Naive thymus-derived CD8-positive, alpha-beta T cell (primary cell): ENCODE data around the gene FREM2. TPM values are rescaled to one million over a fixed set of nuclear protein-coding genes. Genes with fewer than 3 reads are reported as not detected.

Experiments
- ATAC-seq, 2 donors: fragments of 150-1000 bp; cut with Tn5 transposase in 1 of 2; sonication (Bioruptor Pico), chemical (Tn5 transposase) in 1 of 2; 1 replicate in 1 of 2; 2 replicates in 1 of 2; pipeline ENCODE4 v1.10.0; 2021; ENCODE audit warnings: mild to moderate bottlenecking in 2 of 2, moderate library complexity in 2 of 2
- POLR2A ChIA-PET: fragments of 350-600 bp; sonication (Branson Sonifier 250); formaldehyde crosslinking; loops from one replicate; lab custom pipeline; 2021; ENCODE audit warnings: antibody characterized with exemption; lab: Charles Lee
- DNase-seq, 10 donors: peaks; one replicate each; pipeline versions ENCODE4 v3.0.0 to v3.0.0-alpha.2; 2020 to 2022
- H3K27ac Mint-ChIP-seq, 10 donors: one replicate each; pipeline ENCODE4 v1.8.0; 2020 to 2022; ENCODE audit warnings: mild to moderate bottlenecking in 10 of 10, mixed read lengths in 10 of 10, moderate library complexity in 4 of 10, inconsistent platforms in 1 of 10
- H3K27me3 Mint-ChIP-seq, 5 donors: one replicate each; pipeline ENCODE4 v1.8.0; 2021 to 2022; ENCODE audit warnings: mixed read lengths in 5 of 5
- H3K36me3 Mint-ChIP-seq, 3 donors: one replicate each; pipeline ENCODE4 v1.8.0; 2020 to 2022; ENCODE audit warnings: mixed read lengths in 3 of 3, mild to moderate bottlenecking in 2 of 3, inconsistent platforms in 1 of 3
- H3K4me1 Mint-ChIP-seq, 4 donors: one replicate each; pipeline ENCODE4 v1.8.0; 2021 to 2022; ENCODE audit warnings: mixed read lengths in 4 of 4
- H3K4me3 Mint-ChIP-seq, 10 donors: one replicate each; pipeline ENCODE4 v1.8.0; 2020 to 2022; ENCODE audit warnings: mild to moderate bottlenecking in 10 of 10, mixed read lengths in 10 of 10, moderate library complexity in 6 of 10, inconsistent platforms in 1 of 10
- H3K9me3 Mint-ChIP-seq, 9 donors: one replicate each; pipeline ENCODE4 v1.8.0; 2020 to 2022; ENCODE audit warnings: mixed read lengths in 9 of 9, mild to moderate bottlenecking in 3 of 9, inconsistent platforms in 1 of 9, moderate library complexity in 1 of 9
- polyA plus RNA-seq, 3 donors: library from polyadenylated mRNA; unstranded; fragments of 300-500 nt; fragmentation: Illumina TruSeq; gene quantifications; one replicate each; pipeline ENCODE4 v1.2.3, GENCODE V29; 2021
- total RNA-seq, 8 experiments: library from RNA in 2 of 8; stranded (reverse) in 2 of 8; gene quantifications; one replicate each; pipeline ENCODE4 v1.2.3 and lab custom pipeline; 2021 to 2026

The FREM2 gene
- total RNA-seq (not detected), polyA plus RNA-seq (not detected), total RNA-seq (lab: John Stamatoyannopoulos, UW) (0 to 0.50 (median 0) reads per million in 6 experiments)

GRCh38 chr13:38686577-38687245, at the start of gene FREM2:
FREM2 (plus strand) TSS chr13:38687077; CDS start chr13:38687345, 268 bp downstream.
- Mint-ChIP-seq H3K27me3 (peaks cover 7 to 32% (median 12%) of the 10 kb centered on the region in 5 donors), H3K36me3 (no peaks in the 10 kb centered on the region), H3K4me3 (peak within 1 kb of the TSS in 4 of 10 donors; percentile 6 to 41 (median 26)), H3K27ac (peak within 1 kb of the TSS in 1 of 10 donors; percentile 29), H3K4me1 (peaks cover 0 to 11% (median 5%) of the 10 kb centered on the region in 4 donors), H3K9me3 (peaks cover 0 to 6% (median 0%) of the 10 kb centered on the region in 9 donors)
- no peak for DNase-seq
- POLR2A ChIA-PET: no interaction called here
- no peak for ATAC-seq

- H3K9me3 Mint-ChIP-seq: peaks cover 0 to 1% (median 0%) of the 10 kb centered on the region in 9 donors
- H3K4me1 Mint-ChIP-seq: no peaks in the 10 kb centered on the region
- ATAC-seq (no peak), DNase-seq (no peak)
- no peak overlapping the region for H3K27ac Mint-ChIP-seq
- POLR2A ChIA-PET: no interaction called here
- H3K27me3 Mint-ChIP-seq: peaks cover 0 to 11% (median 4%) of the 10 kb centered on the region in 5 donors
- no peaks in the 10 kb centered on the region for H3K36me3 Mint-ChIP-seq
- H3K4me3 Mint-ChIP-seq: no peak overlapping the region
These were observed 49.3 kb upstream of the FREM2 start for GRCh38 chr13:38637576-38637975.

- Mint-ChIP-seq H3K9me3 (peaks cover 0 to 1% (median 0%) of the 10 kb centered on the region in 9 donors), H3K4me1 (no peaks in the 10 kb centered on the region), H3K27ac (no peak overlapping the region), H3K36me3 (no peaks in the 10 kb centered on the region), H3K27me3 (peaks cover 0 to 5% (median 2%) of the 10 kb centered on the region in 5 donors), H3K4me3 (no peak overlapping the region)
- POLR2A ChIA-PET: no interaction called here
- ATAC-seq (no peak), DNase-seq (no peak)
These were observed 45.5 kb upstream of the FREM2 start for GRCh38 chr13:38641164-38641948.

GRCh38 chr13:38647312-38647711, 39.6 kb upstream of the FREM2 start:
- Mint-ChIP-seq H3K9me3 (peaks cover 0 to 1% (median 0%) of the 10 kb centered on the region in 9 donors), H3K27ac (no peak overlapping the region), H3K4me3 (no peak overlapping the region), H3K4me1 (no peaks in the 10 kb centered on the region), H3K36me3 (no peaks in the 10 kb centered on the region), H3K27me3 (peaks cover 0 to 3% (median 0%) of the 10 kb centered on the region in 5 donors)
- no peak for ATAC-seq
- POLR2A ChIA-PET: no interaction called here
- no peak for DNase-seq

GRCh38 chr13:38648912-38649311, 38.0 kb upstream of the FREM2 start:
- ATAC-seq (no peak), DNase-seq (no peak)
- Mint-ChIP-seq H3K9me3 (no peaks in the 10 kb centered on the region), H3K36me3 (no peaks in the 10 kb centered on the region), H3K27me3 (peaks cover 0 to 3% (median 0%) of the 10 kb centered on the region in 5 donors), H3K27ac (no peak overlapping the region), H3K4me1 (no peaks in the 10 kb centered on the region), H3K4me3 (no peak overlapping the region)
- POLR2A ChIA-PET: no interaction called here

GRCh38 chr13:38656699-38657098, 30.2 kb upstream of the FREM2 start:
- DNase-seq (no peak), ATAC-seq (no peak)
- H3K4me1 Mint-ChIP-seq: no peaks in the 10 kb centered on the region
- no peak overlapping the region for H3K4me3 Mint-ChIP-seq
- POLR2A ChIA-PET: no interaction called here
- H3K27me3 Mint-ChIP-seq: peaks cover 0 to 6% (median 3%) of the 10 kb centered on the region in 5 donors
- H3K9me3 Mint-ChIP-seq: peaks cover 0 to 2% (median 0%) of the 10 kb centered on the region in 9 donors
- H3K27ac Mint-ChIP-seq: no peak overlapping the region
- H3K36me3 Mint-ChIP-seq: no peaks in the 10 kb centered on the region

- Mint-ChIP-seq H3K4me1 (no peaks in the 10 kb centered on the region), H3K27ac (peak overlapping the region in 1 of 10 donors; percentile 87), H3K9me3 (peaks cover 0 to 2% (median 0%) of the 10 kb centered on the region in 9 donors), H3K27me3 (peaks cover 0 to 6% (median 3%) of the 10 kb centered on the region in 5 donors), H3K36me3 (no peaks in the 10 kb centered on the region), H3K4me3 (no peak overlapping the region)
- POLR2A ChIA-PET: no interaction called here
- DNase-seq: no peak
- no peak for ATAC-seq
These were observed 29.7 kb upstream of the FREM2 start for GRCh38 chr13:38657191-38657590.

- H3K36me3 Mint-ChIP-seq: no peaks in the 10 kb centered on the region
- no peaks in the 10 kb centered on the region for H3K4me1 Mint-ChIP-seq
- no peak overlapping the region for H3K4me3 Mint-ChIP-seq
- DNase-seq (no peak), ATAC-seq (no peak)
- peaks cover 2 to 10% (median 6%) of the 10 kb centered on the region in 5 donors for H3K27me3 Mint-ChIP-seq
- no peak overlapping the region for H3K27ac Mint-ChIP-seq
- H3K9me3 Mint-ChIP-seq: peaks cover 0 to 2% (median 0%) of the 10 kb centered on the region in 9 donors
- POLR2A ChIA-PET: no interaction called here
These were observed 28.0 kb upstream of the FREM2 start for GRCh38 chr13:38658906-38659305.

- no peak for DNase-seq
- H3K4me3 Mint-ChIP-seq: no peak overlapping the region
These were observed 25.7 kb upstream of the FREM2 start for GRCh38 chr13:38661010-38661675.

GRCh38 chr13:38662362-38662761, 24.5 kb upstream of the FREM2 start:
- no peak overlapping the region for H3K4me3 Mint-ChIP-seq
- no peak for DNase-seq
- H3K9me3 Mint-ChIP-seq: peaks cover 0 to under 1% (median 0%) of the 10 kb centered on the region in 9 donors
- H3K27me3 Mint-ChIP-seq: peaks cover 7 to 20% (median 14%) of the 10 kb centered on the region in 5 donors
- ATAC-seq: no peak
- POLR2A ChIA-PET: no interaction called here
- H3K4me1 Mint-ChIP-seq: no peaks in the 10 kb centered on the region
- no peaks in the 10 kb centered on the region for H3K36me3 Mint-ChIP-seq
- no peak overlapping the region for H3K27ac Mint-ChIP-seq

More at GRCh38 chr13:38661010-38661675, 25.7 kb upstream of the FREM2 start:
- ATAC-seq: no peak
- Mint-ChIP-seq H3K9me3 (peaks cover 0 to 2% (median 0%) of the 10 kb centered on the region in 9 donors), H3K4me1 (no peaks in the 10 kb centered on the region), H3K27ac (no peak overlapping the region), H3K36me3 (no peaks in the 10 kb centered on the region), H3K27me3 (peaks cover 6 to 11% (median 9%) of the 10 kb centered on the region in 5 donors)
- POLR2A ChIA-PET: no interaction called here

- Mint-ChIP-seq H3K4me1 (no peaks in the 10 kb centered on the region), H3K27ac (peak overlapping the region in 1 of 10 donors; percentile 58), H3K4me3 (no peak overlapping the region), H3K27me3 (peaks cover 9 to 40% (median 18%) of the 10 kb centered on the region in 5 donors), H3K9me3 (no peaks in the 10 kb centered on the region), H3K36me3 (no peaks in the 10 kb centered on the region)
- ATAC-seq: no peak
- DNase-seq: no peak
- POLR2A ChIA-PET: no interaction called here
These were observed 22.0 kb upstream of the FREM2 start for GRCh38 chr13:38664906-38665305.

GRCh38 chr13:38667526-38668109, 19.3 kb upstream of the FREM2 start:
- H3K27ac Mint-ChIP-seq: no peak overlapping the region
- peaks cover 8 to 45% (median 16%) of the 10 kb centered on the region in 5 donors for H3K27me3 Mint-ChIP-seq
- no peaks in the 10 kb centered on the region for H3K36me3 Mint-ChIP-seq
- no peak overlapping the region for H3K4me3 Mint-ChIP-seq
- POLR2A ChIA-PET: no interaction called here
- ATAC-seq: no peak
- no peaks in the 10 kb centered on the region for H3K4me1 Mint-ChIP-seq
- no peaks in the 10 kb centered on the region for H3K9me3 Mint-ChIP-seq
- no peak for DNase-seq
